Liver (tissue), 9 donors: Measurements from ENCODE around the gene ARHGAP27. TPM values are rescaled to one million over a fixed set of nuclear protein-coding genes. Genes with fewer than 3 reads are reported as not detected.

Source experiments
- DNase-seq: peaks from one replicate; pipeline ENCODE4 v3.0.0-alpha.2; 2017; ENCODE audit warnings: low spot score
- H3K27ac ChIP-seq, 2 donors: one replicate each; pipeline ENCODE4 v1.7.0; 2013; ENCODE audit warnings: inconsistent platforms in 2 of 2, low read length in 2 of 2, control low read depth in 1 of 2, low read depth in 1 of 2, mild to moderate bottlenecking in 1 of 2
- H3K27me3 ChIP-seq, 4 donors: one replicate each; pipeline versions ENCODE4 v1.6.1 to v1.7.0; 2013; ENCODE audit warnings: low read length in 3 of 4, inconsistent platforms in 1 of 4, mild to moderate bottlenecking in 1 of 4, moderate library complexity in 1 of 4; ENCODE audit not compliant: control insufficient read depth in 4 of 4, insufficient read depth in 4 of 4
- H3K36me3 ChIP-seq, 4 donors: one replicate each; pipeline versions ENCODE4 v1.6.1 to v1.7.0; 2013; ENCODE audit warnings: low read length in 3 of 4, mild to moderate bottlenecking in 3 of 4, low read depth in 1 of 4, moderate library complexity in 1 of 4; ENCODE audit not compliant: control insufficient read depth in 4 of 4, insufficient read depth in 3 of 4
- H3K4me1 ChIP-seq, 4 donors: one replicate each; pipeline versions ENCODE4 v1.6.1 to v1.7.0; 2013; ENCODE audit warnings: low read length in 3 of 4, mild to moderate bottlenecking in 3 of 4, moderate library complexity in 1 of 4; ENCODE audit not compliant: control insufficient read depth in 4 of 4, insufficient read depth in 4 of 4
- H3K4me3 ChIP-seq, 3 donors: one replicate each; pipeline versions ENCODE4 v1.6.1 to v1.7.0; 2013; ENCODE audit warnings: low read length in 3 of 3, control low read depth in 1 of 3, low read depth in 1 of 3, mild to moderate bottlenecking in 1 of 3
- H3K9ac ChIP-seq, 2 donors: one replicate each; pipeline ENCODE4 v1.7.0; 2013; ENCODE audit warnings: low read length in 2 of 2, mild to moderate bottlenecking in 2 of 2, moderate library complexity in 2 of 2, control low read depth in 1 of 2, low read depth in 1 of 2
- H3K9me3 ChIP-seq, 4 donors: one replicate each; pipeline versions ENCODE4 v1.6.1 to v1.7.0; 2013; ENCODE audit warnings: low read length in 3 of 4; ENCODE audit not compliant: control insufficient read depth in 4 of 4
- ATF3 ChIP-seq: IDR thresholded peaks from 2 replicates; pipeline ENCODE4 v1.6.1; 2016; ENCODE audit warnings: antibody characterized with exemption
- EGR1 ChIP-seq, 2 donors: IDR thresholded peaks; 2 replicates each; pipeline ENCODE4 v1.6.1; 2016 to 2018; ENCODE audit warnings: antibody characterized with exemption in 2 of 2, low read depth in 2 of 2
- FOXA1 ChIP-seq: IDR thresholded peaks from 2 replicates; pipeline ENCODE4 v1.6.1; 2016; ENCODE audit warnings: antibody characterized with exemption
- FOXA2 ChIP-seq: IDR thresholded peaks from 2 replicates; pipeline ENCODE4 v1.6.1; 2016; ENCODE audit warnings: antibody characterized with exemption
- GABPA ChIP-seq, 2 donors: IDR thresholded peaks in 1 of 2; conservative IDR thresholded peaks in 1 of 2; 2 replicates each; pipeline ENCODE4 v1.6.1; 2016; ENCODE audit warnings: antibody characterized with exemption in 2 of 2, mild to moderate bottlenecking in 1 of 2, moderate library complexity in 1 of 2
- HNF4A ChIP-seq, 2 donors: conservative IDR thresholded peaks; 2 replicates each; pipeline ENCODE4 v1.6.1; 2016; ENCODE audit warnings: antibody characterized with exemption in 2 of 2, mild to moderate bottlenecking in 2 of 2
- HNF4G ChIP-seq: IDR thresholded peaks from 2 replicates; pipeline ENCODE4 v1.6.1; 2016; ENCODE audit warnings: antibody characterized with exemption
- JUND ChIP-seq, 2 donors: IDR thresholded peaks; 2 replicates each; pipeline ENCODE4 v1.6.1; 2016; ENCODE audit warnings: antibody characterized with exemption in 2 of 2
- MAX ChIP-seq: IDR thresholded peaks from 2 replicates; pipeline ENCODE4 v1.6.1; 2016; ENCODE audit warnings: antibody characterized with exemption
- NR2F2 ChIP-seq: IDR thresholded peaks from 2 replicates; pipeline ENCODE4 v1.6.1; 2016; ENCODE audit warnings: antibody characterized with exemption
- RXRA ChIP-seq, 2 donors: IDR thresholded peaks; 2 replicates each; pipeline ENCODE4 v1.6.1; 2017 to 2018; ENCODE audit warnings: antibody characterized with exemption in 2 of 2, mild to moderate bottlenecking in 1 of 2
- SP1 ChIP-seq: IDR thresholded peaks from 2 replicates; pipeline ENCODE4 v1.6.1; 2018; ENCODE audit warnings: antibody characterized with exemption, mild to moderate bottlenecking
- YY1 ChIP-seq: IDR thresholded peaks from 2 replicates; pipeline ENCODE4 v1.6.1; 2016; ENCODE audit warnings: antibody characterized with exemption, mild to moderate bottlenecking
- ZBTB33 ChIP-seq: IDR thresholded peaks from 2 replicates; pipeline ENCODE4 v1.6.1; 2016; ENCODE audit warnings: antibody characterized with exemption
- WGBS: extraction: QIAGEN DNeasy Blood & Tissue Kit; methylation state at CpG from one replicate; pipeline ENCODE4 v1.1.7; 2013; 5-methylcytosine and 5-hydroxymethylcytosine counted together
- polyA plus RNA-seq, 2 donors: library from polyadenylated mRNA; stranded (reverse) in 1 of 2; unstranded in 1 of 2; fragments of 200-250 nt in 1 of 2; fragments of >200 nt in 1 of 2; fragmentation: Nextera tagmentation in 1 of 2; extraction: Ambion mirVana in 1 of 2; gene quantifications; one replicate each; pipeline versions ENCODE4 v1.2.1 to v1.2.3, GENCODE V29; 2013 to 2015
- total RNA-seq, 2 donors: library from RNA; depleted of rRNA; stranded (reverse); fragments of >200 nt; gene quantifications; one replicate each; pipeline ENCODE4 v1.2.3, GENCODE V29; 2014
- TF ChIP-seq, protein P1 (sequence below): IDR thresholded peaks from 2 replicates; pipeline ENCODE4 v1.6.1; 2016; ENCODE audit warnings: antibody characterized with exemption, mild to moderate bottlenecking
- TF ChIP-seq, protein P2 (sequence below): fragments of 150-350 bp; IDR thresholded peaks from 2 replicates; pipeline ENCODE4 v1.5.1; 2017; ENCODE audit warnings: improper control_type of control experiment, low read depth, low read length; ENCODE audit not compliant: missing input control
- donor health status: healthy.
- donor health status: healthy.
- donor health status: healthy.
- donor health status: healthy.
- donor health status: healthy.

ARHGAP27 gene
- total and polyA plus RNA-seq, 4 donors = 1.8 to 10.9 (median 7.8) TPM

DNA sequence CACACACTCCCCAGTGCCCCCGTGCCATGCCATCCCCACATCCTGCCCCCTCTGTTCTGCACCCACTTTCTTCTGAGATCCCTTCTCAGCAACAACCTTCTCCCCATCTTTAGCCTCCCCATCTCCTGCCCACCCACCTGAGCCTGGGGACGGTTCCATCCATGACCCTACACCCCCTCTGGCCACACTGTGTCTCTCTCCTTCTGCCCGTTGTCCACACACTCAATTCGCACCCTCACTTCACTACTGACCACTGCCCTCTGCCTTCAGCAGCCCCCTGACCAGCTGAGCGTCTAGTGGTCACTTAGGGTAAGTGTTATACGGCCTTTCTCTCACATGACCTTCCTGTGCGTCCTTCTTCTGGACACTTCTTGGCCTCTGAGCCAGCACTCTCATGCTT is 6.1 kb downstream of the ARHGAP27 start:
- TF ChIP-seq, protein P1, sequence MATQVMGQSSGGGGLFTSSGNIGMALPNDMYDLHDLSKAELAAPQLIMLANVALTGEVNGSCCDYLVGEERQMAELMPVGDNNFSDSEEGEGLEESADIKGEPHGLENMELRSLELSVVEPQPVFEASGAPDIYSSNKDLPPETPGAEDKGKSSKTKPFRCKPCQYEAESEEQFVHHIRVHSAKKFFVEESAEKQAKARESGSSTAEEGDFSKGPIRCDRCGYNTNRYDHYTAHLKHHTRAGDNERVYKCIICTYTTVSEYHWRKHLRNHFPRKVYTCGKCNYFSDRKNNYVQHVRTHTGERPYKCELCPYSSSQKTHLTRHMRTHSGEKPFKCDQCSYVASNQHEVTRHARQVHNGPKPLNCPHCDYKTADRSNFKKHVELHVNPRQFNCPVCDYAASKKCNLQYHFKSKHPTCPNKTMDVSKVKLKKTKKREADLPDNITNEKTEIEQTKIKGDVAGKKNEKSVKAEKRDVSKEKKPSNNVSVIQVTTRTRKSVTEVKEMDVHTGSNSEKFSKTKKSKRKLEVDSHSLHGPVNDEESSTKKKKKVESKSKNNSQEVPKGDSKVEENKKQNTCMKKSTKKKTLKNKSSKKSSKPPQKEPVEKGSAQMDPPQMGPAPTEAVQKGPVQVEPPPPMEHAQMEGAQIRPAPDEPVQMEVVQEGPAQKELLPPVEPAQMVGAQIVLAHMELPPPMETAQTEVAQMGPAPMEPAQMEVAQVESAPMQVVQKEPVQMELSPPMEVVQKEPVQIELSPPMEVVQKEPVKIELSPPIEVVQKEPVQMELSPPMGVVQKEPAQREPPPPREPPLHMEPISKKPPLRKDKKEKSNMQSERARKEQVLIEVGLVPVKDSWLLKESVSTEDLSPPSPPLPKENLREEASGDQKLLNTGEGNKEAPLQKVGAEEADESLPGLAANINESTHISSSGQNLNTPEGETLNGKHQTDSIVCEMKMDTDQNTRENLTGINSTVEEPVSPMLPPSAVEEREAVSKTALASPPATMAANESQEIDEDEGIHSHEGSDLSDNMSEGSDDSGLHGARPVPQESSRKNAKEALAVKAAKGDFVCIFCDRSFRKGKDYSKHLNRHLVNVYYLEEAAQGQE = no peak
- TF ChIP-seq YY1 (no peak), FOXA1 (no peak), EGR1 (IDR thresholded peaks at IDR 0.05; ENCODE audit: low read depth in 2 of 2) (no peak), HNF4A (conservative IDR thresholded peaks at IDR 0.05) (no peak), HNF4G (no peak), SP1 (no peak), MAX (no peak), FOXA2 (no peak), ATF3 (no peak), GABPA (IDR thresholded peaks at IDR 0.05 in 1 of 2, conservative IDR thresholded peaks at IDR 0.05 in 1 of 2) (no peak)
- Histone ChIP-seq H3K4me3 (no peak overlapping the region), H3K27ac (no peak overlapping the region), H3K36me3 (no peaks in the 10 kb centered on the region), H3K9me3 (no peaks in the 10 kb centered on the region), H3K9ac (no peak overlapping the region), H3K4me1 (peaks cover 11 to 33% (median 23%) of the 10 kb centered on the region in 4 donors), H3K27me3 (peaks cover 0 to 2% (median 0%) of the 10 kb centered on the region in 4 donors)
- WGBS = 81% methylated on average over 7 of the region's 7 CpGs
- no peak for DNase-seq

- TF ChIP-seq JUND (IDR thresholded peaks at IDR 0.05) (no peak), FOXA2 (no peak), HNF4G (no peak), ZBTB33 (no peak), YY1 (no peak), HNF4A (conservative IDR thresholded peaks at IDR 0.05) (no peak), ATF3 (no peak), SP1 (no peak), FOXA1 (no peak), GABPA (IDR thresholded peaks at IDR 0.05 in 1 of 2, conservative IDR thresholded peaks at IDR 0.05 in 1 of 2) (no peak), EGR1 (IDR thresholded peaks at IDR 0.05; ENCODE audit: low read depth in 2 of 2) (no peak), NR2F2 (no peak), RXRA (IDR thresholded peaks at IDR 0.05) (no peak), MAX (no peak)
- TF ChIP-seq, protein P1 = no peak
- TF ChIP-seq, protein P2, sequence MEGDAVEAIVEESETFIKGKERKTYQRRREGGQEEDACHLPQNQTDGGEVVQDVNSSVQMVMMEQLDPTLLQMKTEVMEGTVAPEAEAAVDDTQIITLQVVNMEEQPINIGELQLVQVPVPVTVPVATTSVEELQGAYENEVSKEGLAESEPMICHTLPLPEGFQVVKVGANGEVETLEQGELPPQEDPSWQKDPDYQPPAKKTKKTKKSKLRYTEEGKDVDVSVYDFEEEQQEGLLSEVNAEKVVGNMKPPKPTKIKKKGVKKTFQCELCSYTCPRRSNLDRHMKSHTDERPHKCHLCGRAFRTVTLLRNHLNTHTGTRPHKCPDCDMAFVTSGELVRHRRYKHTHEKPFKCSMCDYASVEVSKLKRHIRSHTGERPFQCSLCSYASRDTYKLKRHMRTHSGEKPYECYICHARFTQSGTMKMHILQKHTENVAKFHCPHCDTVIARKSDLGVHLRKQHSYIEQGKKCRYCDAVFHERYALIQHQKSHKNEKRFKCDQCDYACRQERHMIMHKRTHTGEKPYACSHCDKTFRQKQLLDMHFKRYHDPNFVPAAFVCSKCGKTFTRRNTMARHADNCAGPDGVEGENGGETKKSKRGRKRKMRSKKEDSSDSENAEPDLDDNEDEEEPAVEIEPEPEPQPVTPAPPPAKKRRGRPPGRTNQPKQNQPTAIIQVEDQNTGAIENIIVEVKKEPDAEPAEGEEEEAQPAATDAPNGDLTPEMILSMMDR = no peak
- Histone ChIP-seq H3K27ac (no peak overlapping the region), H3K9me3 (no peaks in the 10 kb centered on the region), H3K36me3 (no peaks in the 10 kb centered on the region), H3K4me3 (no peak overlapping the region), H3K9ac (no peak overlapping the region), H3K4me1 (peaks cover 6 to 27% (median 18%) of the 10 kb centered on the region in 4 donors), H3K27me3 (peaks cover 0 to 2% (median 0%) of the 10 kb centered on the region in 4 donors)
- DNase-seq = no peak
- WGBS = 58% methylated on average over 6 of the region's 6 CpGs
These were observed 6.7 kb downstream of the ARHGAP27 start for GRCh38 chr17:45425984-45426413.
